Activated CD8-positive, alpha-beta memory T cell treated with anti-CD3 and anti-CD28 coated beads for 4 hours (primary cell): ENCODE data around the gene C1QTNF4.

Source experiments
- DNase-seq, 2 donors: peaks; one replicate each; pipeline ENCODE4 v3.0.0-alpha.2; 2020; ENCODE audit warnings: low read depth in 2 of 2

C1QTNF4 gene

GRCh38 chr11:47593492-47593933 is 698 bp downstream of the C1QTNF4 start:
- DNase-seq, result no peak

- DNase-seq, result no peak
These were observed 1.2 kb downstream of the C1QTNF4 start for GRCh38 chr11:47592970-47593369.

- DNase-seq, result no peak
These were observed 2.0 kb downstream of the C1QTNF4 start for GRCh38 chr11:47592251-47592650.

GRCh38 chr11:47591764-47592163 is 2.4 kb downstream of the C1QTNF4 start:
- DNase-seq, result no peak

- DNase-seq, result no peak
These were observed 4.0 kb downstream of the C1QTNF4 start for GRCh38 chr11:47589977-47590861.

GRCh38 chr11:47589584-47589976 is 4.6 kb downstream of the C1QTNF4 start:
- DNase-seq, result no peak

GRCh38 chr11:47589118-47589517 is 5.1 kb downstream of the C1QTNF4 start:
- no peak for DNase-seq

GRCh38 chr11:47587723-47588326 is 6.4 kb downstream of the C1QTNF4 start:
- DNase-seq, result no peak

- DNase-seq, result no peak
These were observed 7.0 kb downstream of the C1QTNF4 start for GRCh38 chr11:47587039-47587716.

- DNase-seq, result no peak
These were observed 7.9 kb downstream of the C1QTNF4 start, which contains the start of gene FAM180B for GRCh38 chr11:47586098-47586855. Gene FAM180B (plus strand): TSS chr11:47586678. CDS start chr11:47586769, 91 bp downstream.

- DNase-seq, result no peak
These were observed 10.4 kb downstream of the C1QTNF4 start for GRCh38 chr11:47583844-47584243.

GRCh38 chr11:47578524-47579494 is 15.4 kb downstream of the C1QTNF4 start, which contains the start of the genes KBTBD4 and NDUFS3:
Gene KBTBD4 (minus strand): TSS chr11:47578970. CDS start chr11:47578951, 19 bp downstream.
Gene NDUFS3 (plus strand): TSS chr11:47579074. CDS start chr11:47579092, 18 bp downstream.
- peak; percentile 75 to 79 for DNase-seq

- DNase-seq, result no peak
These were observed 16.7 kb downstream of the C1QTNF4 start for GRCh38 chr11:47577460-47578041.

GRCh38 chr11:47573321-47573720 is 20.9 kb downstream of the C1QTNF4 start:
- no peak for DNase-seq

- DNase-seq, result no peak
These were observed 21.4 kb downstream of the C1QTNF4 start for GRCh38 chr11:47572715-47573255.

- no peak for DNase-seq
These were observed 22.3 kb downstream of the C1QTNF4 start for GRCh38 chr11:47571895-47572294.

- no peak for DNase-seq
These were observed 22.9 kb downstream of the C1QTNF4 start for GRCh38 chr11:47571357-47571729.

- no peak for DNase-seq
These were observed 23.4 kb downstream of the C1QTNF4 start for GRCh38 chr11:47570651-47571356.

GRCh38 chr11:47569646-47570045 is 24.6 kb downstream of the C1QTNF4 start:
- DNase-seq, result no peak
